ENCODE results near the gene STOM.

Gene STOM

DNA sequence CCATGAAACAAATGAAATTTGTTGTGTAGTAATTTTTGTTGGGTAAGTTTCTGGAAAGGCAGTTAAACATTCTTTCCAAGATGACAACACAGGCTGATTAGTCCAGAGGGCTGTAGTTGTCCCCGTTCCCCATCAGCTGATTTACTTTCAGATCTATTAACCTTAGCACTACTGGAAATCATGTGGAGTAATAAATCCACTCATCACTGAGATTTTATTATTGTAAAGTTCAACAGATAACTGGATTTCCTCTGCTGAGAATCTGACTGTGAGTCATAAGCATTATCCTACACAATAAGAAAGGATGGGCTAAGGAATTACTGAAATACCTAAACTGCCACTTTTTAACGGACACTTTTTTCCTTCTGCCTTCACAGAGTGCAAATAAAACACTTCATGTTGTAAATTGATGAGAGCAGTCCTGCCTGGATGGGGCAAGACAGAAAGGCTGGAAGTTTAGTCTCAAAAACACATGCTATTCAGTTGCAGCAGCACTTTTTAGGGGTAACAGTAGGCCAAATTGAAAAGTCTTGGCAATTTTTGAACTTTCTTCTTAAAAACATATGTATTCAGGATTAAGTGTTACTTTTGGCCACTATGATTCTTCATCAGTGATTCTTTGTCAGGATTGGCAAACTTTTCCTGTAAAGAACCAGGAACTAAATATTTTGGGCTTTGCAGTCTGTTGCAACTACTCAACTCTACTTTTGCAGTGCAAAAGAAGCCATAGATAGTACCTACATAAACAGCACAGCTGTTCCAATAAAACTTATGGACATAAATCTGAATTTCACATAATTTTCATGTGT, 7.0 kb downstream of the STOM start:
- TF ChIP-seq FOXP2 (optimal IDR thresholded peaks at IDR 0.05; ENCODE audit: borderline replicate concordance, extremely low read depth, extremely low read length, insufficient read depth) (no peak), POLR2AphosphoS5 (IDR thresholded peaks at IDR 0.05; ENCODE audit: low read depth, low read length) (no peak), SIN3A (IDR thresholded peaks at IDR 0.05; ENCODE audit: borderline replicate concordance, insufficient read depth, low read length) (no peak), TAF1 (IDR thresholded peaks at IDR 0.05; ENCODE audit: borderline replicate concordance, insufficient read depth, low read length) (no peak)
- TF ChIP-seq, protein P1, sequence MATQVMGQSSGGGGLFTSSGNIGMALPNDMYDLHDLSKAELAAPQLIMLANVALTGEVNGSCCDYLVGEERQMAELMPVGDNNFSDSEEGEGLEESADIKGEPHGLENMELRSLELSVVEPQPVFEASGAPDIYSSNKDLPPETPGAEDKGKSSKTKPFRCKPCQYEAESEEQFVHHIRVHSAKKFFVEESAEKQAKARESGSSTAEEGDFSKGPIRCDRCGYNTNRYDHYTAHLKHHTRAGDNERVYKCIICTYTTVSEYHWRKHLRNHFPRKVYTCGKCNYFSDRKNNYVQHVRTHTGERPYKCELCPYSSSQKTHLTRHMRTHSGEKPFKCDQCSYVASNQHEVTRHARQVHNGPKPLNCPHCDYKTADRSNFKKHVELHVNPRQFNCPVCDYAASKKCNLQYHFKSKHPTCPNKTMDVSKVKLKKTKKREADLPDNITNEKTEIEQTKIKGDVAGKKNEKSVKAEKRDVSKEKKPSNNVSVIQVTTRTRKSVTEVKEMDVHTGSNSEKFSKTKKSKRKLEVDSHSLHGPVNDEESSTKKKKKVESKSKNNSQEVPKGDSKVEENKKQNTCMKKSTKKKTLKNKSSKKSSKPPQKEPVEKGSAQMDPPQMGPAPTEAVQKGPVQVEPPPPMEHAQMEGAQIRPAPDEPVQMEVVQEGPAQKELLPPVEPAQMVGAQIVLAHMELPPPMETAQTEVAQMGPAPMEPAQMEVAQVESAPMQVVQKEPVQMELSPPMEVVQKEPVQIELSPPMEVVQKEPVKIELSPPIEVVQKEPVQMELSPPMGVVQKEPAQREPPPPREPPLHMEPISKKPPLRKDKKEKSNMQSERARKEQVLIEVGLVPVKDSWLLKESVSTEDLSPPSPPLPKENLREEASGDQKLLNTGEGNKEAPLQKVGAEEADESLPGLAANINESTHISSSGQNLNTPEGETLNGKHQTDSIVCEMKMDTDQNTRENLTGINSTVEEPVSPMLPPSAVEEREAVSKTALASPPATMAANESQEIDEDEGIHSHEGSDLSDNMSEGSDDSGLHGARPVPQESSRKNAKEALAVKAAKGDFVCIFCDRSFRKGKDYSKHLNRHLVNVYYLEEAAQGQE (IDR thresholded peaks at IDR 0.05; ENCODE audit: insufficient read depth in 1 of 2, low read depth in 2 of 2, low read length in 2 of 2), result no peak

DNA sequence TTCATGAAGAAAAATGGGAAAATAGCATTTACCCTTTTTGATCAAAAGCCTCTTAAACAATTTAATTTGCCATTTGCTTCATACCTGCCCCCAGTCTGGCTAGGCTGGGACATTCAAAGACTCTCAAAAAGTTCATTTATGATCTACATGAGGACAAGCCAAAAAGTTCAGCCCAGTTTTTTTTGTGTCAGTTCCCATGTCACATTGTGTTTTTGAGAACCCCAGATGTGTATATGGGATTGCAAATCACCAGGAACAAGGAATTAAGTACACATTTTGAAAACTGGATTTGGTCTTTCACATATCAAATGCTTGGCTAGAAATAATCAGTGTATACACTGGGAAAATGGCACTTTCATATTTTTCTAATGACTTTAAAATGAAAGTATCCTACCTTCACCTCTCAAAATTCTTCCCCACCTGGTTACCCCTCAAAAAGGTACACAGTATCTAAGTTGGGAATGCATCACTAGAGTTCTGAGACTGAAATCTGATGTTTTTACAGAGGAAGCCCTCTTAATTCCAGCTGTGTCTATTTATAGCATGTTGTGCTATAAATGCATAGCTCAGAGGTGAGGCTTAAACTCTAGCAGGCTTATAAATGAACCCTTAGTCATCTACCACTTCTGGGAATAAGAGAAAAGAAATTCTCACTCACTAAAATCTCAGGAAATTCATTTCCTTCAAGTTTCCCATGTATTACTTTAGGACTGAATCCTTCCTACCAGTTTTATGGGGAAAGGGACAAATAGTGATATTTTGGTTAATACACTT, 9.3 kb downstream of the STOM start:
- TF ChIP-seq POLR2AphosphoS5 (IDR thresholded peaks at IDR 0.05; ENCODE audit: low read depth, low read length) (no peak), TAF1 (IDR thresholded peaks at IDR 0.05; ENCODE audit: borderline replicate concordance, insufficient read depth, low read length) (no peak), SIN3A (IDR thresholded peaks at IDR 0.05; ENCODE audit: borderline replicate concordance, insufficient read depth, low read length) (no peak)
- TF ChIP-seq, protein P1 (IDR thresholded peaks at IDR 0.05; ENCODE audit: insufficient read depth in 1 of 2, low read depth in 2 of 2, low read length in 2 of 2), result no peak

DNA sequence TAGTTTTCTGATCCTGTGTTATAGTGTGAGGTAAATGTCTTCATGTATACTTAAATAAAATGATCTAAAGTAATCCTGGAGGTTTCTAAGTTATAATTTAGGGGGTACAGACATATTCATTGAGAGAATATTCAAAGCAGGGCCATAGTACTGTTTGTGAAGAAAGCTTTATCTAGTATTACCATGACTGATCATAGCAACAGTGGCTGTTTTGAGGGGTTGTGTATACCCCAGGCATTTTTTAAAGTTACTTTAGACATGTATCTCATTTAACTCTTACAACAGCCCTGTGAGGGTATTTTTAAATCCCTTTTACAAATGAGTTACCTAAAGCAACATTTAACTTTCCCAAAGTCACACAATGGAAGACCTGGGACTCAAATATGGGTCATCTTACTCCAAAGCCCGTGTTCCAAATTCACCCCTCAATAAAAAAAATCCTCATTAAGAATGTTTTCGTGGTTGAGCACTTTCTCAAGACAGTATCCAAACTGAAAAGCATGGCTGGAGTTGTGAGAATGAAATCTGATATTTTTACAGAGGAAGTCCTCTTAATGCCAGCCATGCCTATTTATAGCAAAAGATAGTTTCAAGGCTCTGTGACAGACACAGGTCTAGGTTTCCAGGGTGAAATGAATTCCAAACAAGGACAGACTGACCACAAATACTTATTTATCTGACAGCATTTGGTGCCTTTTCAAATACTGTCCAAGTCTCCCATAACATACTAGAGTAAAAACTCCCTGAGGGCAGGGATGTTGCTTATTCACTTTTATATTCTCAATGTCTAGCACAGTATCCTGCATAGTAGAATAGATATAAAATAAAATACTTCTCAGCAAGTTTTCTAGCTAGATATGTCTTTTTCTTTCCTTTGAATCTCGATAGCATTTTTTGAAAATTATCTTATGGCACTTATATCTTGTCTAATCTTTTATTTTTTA, 10.4 kb downstream of the STOM start:
- TF ChIP-seq TAF1 (IDR thresholded peaks at IDR 0.05; ENCODE audit: borderline replicate concordance, insufficient read depth, low read length) (no peak), FOXP2 (optimal IDR thresholded peaks at IDR 0.05; ENCODE audit: borderline replicate concordance, extremely low read depth, extremely low read length, insufficient read depth) (no peak), SIN3A (IDR thresholded peaks at IDR 0.05; ENCODE audit: borderline replicate concordance, insufficient read depth, low read length) (no peak), POLR2AphosphoS5 (IDR thresholded peaks at IDR 0.05; ENCODE audit: low read depth, low read length) (no peak)
- TF ChIP-seq, protein P1 (IDR thresholded peaks at IDR 0.05; ENCODE audit: insufficient read depth in 1 of 2, low read depth in 2 of 2, low read length in 2 of 2), result no peak

DNA sequence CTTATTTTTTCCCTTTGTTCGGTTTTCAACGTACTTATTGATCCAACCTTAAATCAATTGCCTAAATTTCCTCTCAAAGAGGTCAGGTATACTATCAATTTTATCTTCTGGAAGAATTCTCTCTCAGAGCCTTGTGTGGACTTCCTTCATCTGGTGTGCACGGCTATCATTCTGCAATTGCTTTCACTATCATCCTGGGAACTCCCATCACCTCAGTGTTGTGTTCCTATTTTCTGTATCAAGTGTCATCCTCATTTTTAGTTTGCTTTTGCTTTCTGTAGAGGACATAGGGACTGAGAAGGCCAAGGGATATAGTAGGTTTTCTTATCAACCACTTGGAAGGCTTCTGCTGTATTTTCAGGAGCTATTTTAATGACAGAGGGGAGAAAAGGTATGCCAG, 11.3 kb downstream of the STOM start:
- no peak for TF ChIP-seq SIN3A (IDR thresholded peaks at IDR 0.05; ENCODE audit: borderline replicate concordance, insufficient read depth, low read length)
- TF ChIP-seq FOXP2 (optimal IDR thresholded peaks at IDR 0.05; ENCODE audit: borderline replicate concordance, extremely low read depth, extremely low read length, insufficient read depth), result no peak
- no peak for TF ChIP-seq TAF1 (IDR thresholded peaks at IDR 0.05; ENCODE audit: borderline replicate concordance, insufficient read depth, low read length)

DNA sequence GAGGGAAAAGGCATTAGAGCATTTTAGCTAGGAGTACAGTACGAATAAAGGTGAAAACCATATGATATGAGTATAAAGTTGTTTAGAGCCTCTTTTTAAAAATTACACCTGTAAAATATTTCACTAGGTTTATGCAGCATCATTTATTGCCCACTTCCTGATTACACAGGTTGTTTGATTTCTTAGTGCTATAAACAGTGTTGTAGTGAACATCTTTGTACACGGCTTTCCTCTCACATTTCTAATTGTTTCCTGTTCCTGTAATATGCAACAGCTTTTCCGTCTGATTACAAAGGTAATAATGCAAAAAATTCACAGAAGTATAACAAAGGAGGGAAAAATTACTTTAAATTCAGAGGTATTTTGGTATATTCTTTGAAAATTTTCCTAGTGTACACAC, 13.0 kb downstream of the STOM start:
- TF ChIP-seq, protein P1 (IDR thresholded peaks at IDR 0.05; ENCODE audit: insufficient read depth in 1 of 2, low read depth in 2 of 2, low read length in 2 of 2), result no peak
- TF ChIP-seq TAF1 (IDR thresholded peaks at IDR 0.05; ENCODE audit: borderline replicate concordance, insufficient read depth, low read length), result no peak
- TF ChIP-seq POLR2AphosphoS5 (IDR thresholded peaks at IDR 0.05; ENCODE audit: low read depth, low read length), result no peak
- no peak for TF ChIP-seq FOXP2 (optimal IDR thresholded peaks at IDR 0.05; ENCODE audit: borderline replicate concordance, extremely low read depth, extremely low read length, insufficient read depth)
- TF ChIP-seq SIN3A (IDR thresholded peaks at IDR 0.05; ENCODE audit: borderline replicate concordance, insufficient read depth, low read length), result no peak
